GM12878 (cell line): Measurements from ENCODE around the gene ALG12. TPM values are rescaled to one million over a fixed set of nuclear protein-coding genes. Genes with fewer than 3 reads are reported as not detected.

ENCODE experiments used
- ATAC-seq: fragments of 200-7000 bp; cut with Tn5 transposase; 3 replicates; pipeline ENCODE4 v1.9.1; 2020; ENCODE audit warnings: mild to moderate bottlenecking, moderate library complexity
- BruUV-seq: library from RNA; stranded (reverse); fragments of 400-500 nt; replicated peaks from 2 replicates; lab custom pipeline; 2021; lab: Mats Ljungman, UMichigan
- CTCF ChIA-PET: fragments of 300-600 bp; sonication (Branson Sonifier 250); formaldehyde crosslinking; extraction: SDS; loops from one replicate; lab custom pipeline; 2021; ENCODE audit warnings: inconsistent platforms; lab: Yijun Ruan, JAX
- POLR2A ChIA-PET: fragments of 350-600 bp; formaldehyde crosslinking; extraction: SDS; loops from one replicate; lab custom pipeline; 2021; ENCODE audit warnings: inconsistent platforms; lab: Charles Lee
- RAD21 ChIA-PET: fragments of 300-600 bp; sonication (Branson Sonifier 250); formaldehyde crosslinking; loops from one replicate; lab custom pipeline; 2023; ENCODE audit warnings: antibody characterized with exemption; ENCODE audit not compliant: unreplicated experiment; lab: Charles Lee
- SMC1A ChIA-PET: fragments of 300-600 bp; sonication (Branson Sonifier 250); formaldehyde crosslinking; loops from one replicate; lab custom pipeline; 2023; ENCODE audit not compliant: unreplicated experiment, uncharacterized antibody; lab: Charles Lee
- DNase-seq: peaks from one replicate; pipeline ENCODE4 v3.0.0-alpha.2; 2011; ENCODE audit warnings: low read depth, low spot score
- FAIRE-seq: peaks from 3 replicates; lab custom pipeline; 2011; peaks lifted over from hg19 to GRCh38; lab: Jason Lieb, UNC
- H2AFZ ChIP-seq: 2 replicates; pipeline ENCODE4 v1.6.0; 2011; ENCODE audit warnings: low read depth, low read length, control low read depth; ENCODE audit not compliant: control insufficient read depth
- H3K27ac ChIP-seq: 2 replicates; pipeline ENCODE4 v1.5.1; 2011; ENCODE audit warnings: control low read depth; ENCODE audit not compliant: control insufficient read depth, insufficient read depth
- H3K27me3 ChIP-seq, 2 experiments: replicated peaks in 1 of 2; 2 replicates each; pipeline versions ENCODE4 v1.6.0 to v1.6.1; 2011; ENCODE audit warnings: low read length in 1 of 2; ENCODE audit not compliant: control insufficient read depth in 2 of 2, insufficient read depth in 2 of 2
- H3K36me3 ChIP-seq, 2 experiments: 2 replicates each; pipeline ENCODE4 v1.5.1; 2011; ENCODE audit warnings: low read length in 1 of 2; ENCODE audit not compliant: control insufficient read depth in 2 of 2, insufficient read depth in 2 of 2
- H3K4me1 ChIP-seq: 2 replicates; pipeline ENCODE4 v1.6.1; 2011; ENCODE audit warnings: mild to moderate bottlenecking, low read length, moderate library complexity, mixed read lengths; ENCODE audit not compliant: control insufficient read depth, insufficient read depth
- H3K4me2 ChIP-seq: 2 replicates; pipeline ENCODE4 v1.6.0; 2011; ENCODE audit warnings: control low read depth; ENCODE audit not compliant: control insufficient read depth, insufficient read depth
- H3K4me3 ChIP-seq: fragments of 200-600 bp; sonication (generic); 2 replicates; pipeline ENCODE4 v1.5.1; 2016
- H3K79me2 ChIP-seq: 2 replicates; pipeline ENCODE4 v1.6.0; 2011; ENCODE audit warnings: low read length; ENCODE audit not compliant: control insufficient read depth, insufficient read depth
- H3K9ac ChIP-seq: 2 replicates; pipeline ENCODE4 v1.8.0; 2011; ENCODE audit warnings: low read length, control low read depth, mixed read lengths; ENCODE audit not compliant: control insufficient read depth, insufficient read depth
- H3K9me3 ChIP-seq: replicated peaks from 3 replicates; pipeline ENCODE4 v1.5.1; 2011; ENCODE audit warnings: mild to moderate bottlenecking, low read length; ENCODE audit not compliant: control insufficient read depth, insufficient read depth
- H4K20me1 ChIP-seq: 2 replicates; pipeline ENCODE4 v1.6.0; 2011; ENCODE audit not compliant: control insufficient read depth, insufficient read depth
- BACH1 ChIP-seq: fragments of 450-650 bp; IDR thresholded peaks from 2 replicates; pipeline ENCODE4 v1.6.1; 2017; ENCODE audit warnings: mild to moderate bottlenecking, borderline replicate concordance
- PAX8 ChIP-seq: fragments of 450-650 bp; IDR thresholded peaks from 2 replicates; pipeline ENCODE4 v1.6.1; 2017; ENCODE audit warnings: mild to moderate bottlenecking, moderate library complexity
- RAD51 ChIP-seq: fragments of 450-650 bp; IDR thresholded peaks from 2 replicates; pipeline ENCODE4 v1.6.1; 2016; ENCODE audit warnings: moderate library complexity, mild to moderate bottlenecking, inconsistent platforms
- RB1 ChIP-seq: fragments of 450-650 bp; formaldehyde crosslinking; IDR thresholded peaks from 2 replicates; pipeline ENCODE4 v1.6.1; 2017; ENCODE audit warnings: mild to moderate bottlenecking, borderline replicate concordance
- SP1 ChIP-seq: IDR thresholded peaks from one replicate; pipeline ENCODE4 v1.6.1; 2011; ENCODE audit warnings: low read depth, low read length
- SUZ12 ChIP-seq: fragments of 200-600 bp; sonication (generic); IDR thresholded peaks from one replicate; pipeline ENCODE4 v1.6.1; 2018; ENCODE audit warnings: antibody characterized with exemption, mild to moderate bottlenecking; ENCODE audit not compliant: unreplicated experiment
- ZBTB33 ChIP-seq: fragments of 450-650 bp; IDR thresholded peaks from 2 replicates; pipeline ENCODE4 v1.6.1; 2017; ENCODE audit warnings: mild to moderate bottlenecking
- ZNF274 ChIP-seq: IDR thresholded peaks from one replicate; pipeline ENCODE4 v1.8.0; 2011; ENCODE audit not compliant: insufficient read length, insufficient read depth
- ZZZ3 ChIP-seq: IDR thresholded peaks from 2 replicates; pipeline ENCODE4 v1.6.1; 2011; ENCODE audit warnings: low read depth; ENCODE audit not compliant: control insufficient read depth, insufficient read length
- WGBS: methylation state at CpG from one replicate; pipeline ENCODE4 v1.1.6; 2016; ENCODE audit warnings: low lambda C conversion rate; ENCODE audit not compliant: insufficient replicate concordance, insufficient coverage; ENCODE audit errors: missing lambda C conversion rate; 5-methylcytosine and 5-hydroxymethylcytosine counted together
- in situ Hi-C: fragments of 300-500 bp; cut with MboI; formaldehyde crosslinking; loops from 9 replicates; pipeline ENCODE4 v1.14.3; 2018; ENCODE audit warnings: mixed read lengths
- intact Hi-C: fragments of 100-400 bp; cut with micrococcal nuclease; formaldehyde crosslinking; loops from one replicate; pipeline ENCODE4 v1.14.2; 2022; ENCODE audit not compliant: unreplicated experiment
- polyA plus RNA-seq, 11 experiments: library from polyadenylated mRNA; depleted of rRNA in 4 of 11; unstranded in 6 of 11; stranded (reverse) in 5 of 11; fragments of >200 nt; fragmentation: Nextera tagmentation in 4 of 11; fragmentation: Illumina TruSeq in 1 of 11; extraction: Ambion mirVana in 4 of 11; extraction: Trizol in 1 of 11; gene quantifications; 1 replicate in 1 of 11; 2 replicates in 10 of 11; pipeline versions ENCODE4 v1.2.1 to v1.2.3, GENCODE V29; 2011 to 2016; ENCODE audit warnings: inconsistent platforms in 2 of 11, missing spikeins in 2 of 11, low read depth in 1 of 11
- total RNA-seq, 4 experiments: library from RNA; depleted of rRNA in 3 of 4; stranded (reverse); fragments of >200 nt in 3 of 4; fragmentation: Illumina TruSeq in 1 of 4; extraction: Trizol in 1 of 4; gene quantifications; 2 replicates each; pipeline versions ENCODE4 v1.2.1 to v1.2.3, GENCODE V29; 2013 to 2021
- TF ChIP-seq, protein P1 (sequence below): fragments of 450-650 bp; IDR thresholded peaks from 2 replicates; pipeline ENCODE4 v1.6.1; 2018; ENCODE audit warnings: mild to moderate bottlenecking, low read depth, moderate library complexity; ENCODE audit not compliant: partially characterized antibody

ALG12 gene
- total and polyA plus RNA-seq, 10 of the 15 experiments (the other 5 are each of a cell fraction or from before 2014, with no cell fraction given) = 0.22 to 23.4 (median 6.6) TPM

DNA sequence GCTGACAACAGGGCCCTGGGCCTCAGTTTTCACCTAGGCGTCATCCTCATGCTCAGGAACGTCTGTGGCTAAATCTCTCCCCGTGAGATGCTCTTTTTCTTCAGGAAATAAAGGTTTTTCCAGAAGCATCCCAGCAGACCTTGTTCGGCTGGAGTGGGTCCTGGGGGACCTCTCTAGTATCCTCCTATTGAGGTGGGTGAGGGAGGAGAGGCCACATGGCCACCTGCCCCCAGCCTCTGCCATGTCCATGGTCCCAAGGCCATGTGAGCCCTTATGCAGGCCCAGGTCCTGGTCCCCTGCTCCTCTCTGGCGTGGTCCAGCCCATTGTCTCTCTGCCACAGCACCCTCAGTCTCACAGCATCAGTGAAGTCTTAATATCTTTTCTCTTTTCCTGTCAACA, 22.0 kb downstream of the ALG12 start:
- intact Hi-C loops (no loop called here), in situ Hi-C loops (no loop called here)
- ATAC-seq (no peak), DNase-seq (no peak), FAIRE-seq (no peak)
- Histone ChIP-seq H3K4me3 (no peak overlapping the region), H3K36me3 (peaks cover under 1 to 8% of the 10 kb centered on the region in 2 experiments), H3K4me1 (no peaks in the 10 kb centered on the region), H2AFZ (no peak overlapping the region), H3K9me3 (no peaks in the 10 kb centered on the region), H3K79me2 (no peaks in the 10 kb centered on the region), H3K27ac (no peak overlapping the region), H3K4me2 (no peak overlapping the region)
- SMC1A ChIA-PET = no interaction called here
- 67% methylated on average over 5 of the region's 5 CpGs for WGBS
- TF ChIP-seq SUZ12 = no peak
- no peak for TF ChIP-seq ZZZ3
- no peak for TF ChIP-seq PAX8
- TF ChIP-seq BACH1 = no peak
- TF ChIP-seq ZNF274 = no peak
- TF ChIP-seq, protein P1, sequence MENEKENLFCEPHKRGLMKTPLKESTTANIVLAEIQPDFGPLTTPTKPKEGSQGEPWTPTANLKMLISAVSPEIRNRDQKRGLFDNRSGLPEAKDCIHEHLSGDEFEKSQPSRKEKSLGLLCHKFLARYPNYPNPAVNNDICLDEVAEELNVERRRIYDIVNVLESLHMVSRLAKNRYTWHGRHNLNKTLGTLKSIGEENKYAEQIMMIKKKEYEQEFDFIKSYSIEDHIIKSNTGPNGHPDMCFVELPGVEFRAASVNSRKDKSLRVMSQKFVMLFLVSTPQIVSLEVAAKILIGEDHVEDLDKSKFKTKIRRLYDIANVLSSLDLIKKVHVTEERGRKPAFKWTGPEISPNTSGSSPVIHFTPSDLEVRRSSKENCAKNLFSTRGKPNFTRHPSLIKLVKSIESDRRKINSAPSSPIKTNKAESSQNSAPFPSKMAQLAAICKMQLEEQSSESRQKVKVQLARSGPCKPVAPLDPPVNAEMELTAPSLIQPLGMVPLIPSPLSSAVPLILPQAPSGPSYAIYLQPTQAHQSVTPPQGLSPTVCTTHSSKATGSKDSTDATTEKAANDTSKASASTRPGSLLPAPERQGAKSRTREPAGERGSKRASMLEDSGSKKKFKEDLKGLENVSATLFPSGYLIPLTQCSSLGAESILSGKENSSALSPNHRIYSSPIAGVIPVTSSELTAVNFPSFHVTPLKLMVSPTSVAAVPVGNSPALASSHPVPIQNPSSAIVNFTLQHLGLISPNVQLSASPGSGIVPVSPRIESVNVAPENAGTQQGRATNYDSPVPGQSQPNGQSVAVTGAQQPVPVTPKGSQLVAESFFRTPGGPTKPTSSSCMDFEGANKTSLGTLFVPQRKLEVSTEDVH = no peak
- no peak for TF ChIP-seq SP1
- no peak for TF ChIP-seq ZBTB33
- TF ChIP-seq RAD51 = no peak
- TF ChIP-seq RB1 = no peak
- TF ChIP-seq, all 136 proteins: peak for 0
- ChIA-PET RAD21 (no interaction called here), POLR2A (no interaction called here), CTCF (interaction anchor here (0.6 kb wide), 1 partner anchor 105 kb away, joined by 3 read pairs; no protein-coding TSS in a partner anchor)
- BruUV-seq = no TSS peak
- Histone ChIP-seq H3K9ac (no peak overlapping the region), H4K20me1 (no peaks in the 10 kb centered on the region), H3K27me3 (no peaks in the 10 kb centered on the region)
